B cell (primary cell): Measurements from ENCODE around the gene HS3ST2.

ENCODE experiments used
- CTCF ChIP-seq: fragments of 200-600 bp; IDR thresholded peaks from one replicate; pipeline ENCODE4 v1.8.0; 2022; ENCODE audit warnings: antibody characterized with exemption, mild to moderate bottlenecking
- EZH2 ChIP-seq: IDR thresholded peaks from 2 replicates; pipeline ENCODE4 v1.6.1; 2012; ENCODE audit warnings: borderline replicate concordance, low read depth, mild to moderate bottlenecking, moderate library complexity, low read length; ENCODE audit not compliant: insufficient read depth, poor library complexity, severe bottlenecking

DNA sequence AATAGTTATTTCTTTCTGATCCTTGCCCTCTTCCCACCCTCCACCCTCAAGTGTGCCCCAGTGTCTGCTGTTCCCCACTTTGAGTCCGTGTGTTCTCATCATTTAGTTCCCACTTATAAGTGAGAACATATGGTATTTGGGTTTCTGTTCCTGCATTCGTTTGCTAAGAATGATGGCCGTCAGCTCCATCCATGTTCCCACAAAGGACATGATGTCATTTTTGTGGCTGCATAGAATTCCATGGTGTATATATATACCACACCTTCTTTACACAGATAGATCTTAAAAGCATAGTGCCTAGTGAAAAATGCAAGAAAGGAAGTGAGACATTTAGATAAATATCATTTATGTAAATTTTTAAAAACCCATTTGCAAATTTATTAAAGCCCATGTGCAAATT is 33.1 kb downstream of the HS3ST2 start:
- TF ChIP-seq CTCF: no peak
- TF ChIP-seq EZH2: no peak
